Upper lobe of left lung (tissue), 6 donors: ENCODE data around the gene EPB41L1. TPM values are rescaled to one million over a fixed set of nuclear protein-coding genes. Genes with fewer than 3 reads are reported as not detected.

Experiments
- ATAC-seq, 2 donors: fragments of 200-7000 bp; cut with Tn5 transposase; one replicate each; pipeline ENCODE4 v1.9.1; 2022; ENCODE audit warnings: mild to moderate bottlenecking in 2 of 2, moderate library complexity in 2 of 2; ENCODE audit not compliant: low FRiP score in 2 of 2
- DNase-seq, 2 donors: peaks; one replicate each; pipeline ENCODE4 v3.0.0-alpha.2; 2019 to 2020
- H3K27ac ChIP-seq, 4 donors: fragments of 200-600 bp; sonication (generic); one replicate each; pipeline ENCODE4 v1.5.1; 2016 to 2019
- H3K27me3 ChIP-seq, 4 donors: fragments of 200-600 bp; sonication (generic); one replicate each; pipeline ENCODE4 v1.5.1; 2017 to 2019
- H3K36me3 ChIP-seq, 4 donors: fragments of 200-600 bp; sonication (generic); one replicate each; pipeline ENCODE4 v1.5.1; 2016 to 2019
- H3K4me1 ChIP-seq, 4 donors: fragments of 200-600 bp; sonication (generic); one replicate each; pipeline ENCODE4 v1.5.1; 2018 to 2019
- H3K4me3 ChIP-seq, 4 donors: fragments of 200-600 bp; sonication (generic); one replicate each; pipeline ENCODE4 v1.5.1; 2017 to 2019; ENCODE audit warnings: mild to moderate bottlenecking in 2 of 4, moderate library complexity in 1 of 4
- H3K9me3 ChIP-seq, 4 donors: fragments of 200-600 bp; sonication (generic); one replicate each; pipeline ENCODE4 v1.5.1; 2018 to 2019
- CTCF ChIP-seq, 6 experiments: fragments of 450-650 bp in 4 of 6; fragments of 200-600 bp in 2 of 6; sonication (generic) in 2 of 6; IDR thresholded peaks; one replicate each; pipeline ENCODE4 v1.5.1; 2016 to 2019; ENCODE audit warnings: antibody characterized with exemption in 6 of 6
- EP300 ChIP-seq, 4 donors: sonication (generic); formaldehyde crosslinking; IDR thresholded peaks; one replicate each; pipeline ENCODE4 v1.5.1; 2017; ENCODE audit warnings: antibody characterized with exemption in 4 of 4, control low read depth in 2 of 4
- POLR2A ChIP-seq, 4 donors: fragments of 450-650 bp; IDR thresholded peaks; one replicate each; pipeline ENCODE4 v1.5.1; 2016 to 2017; ENCODE audit warnings: antibody characterized with exemption in 4 of 4, mild to moderate bottlenecking in 2 of 4
- POLR2AphosphoS5 ChIP-seq, 2 donors: sonication (generic); formaldehyde crosslinking; IDR thresholded peaks; one replicate each; pipeline ENCODE4 v1.5.1; 2017; ENCODE audit warnings: antibody characterized with exemption in 2 of 2
- WGBS, 2 donors: methylation state at CpG; one replicate each; pipeline ENCODE4 v1.1.5; 2017 to 2018; 5-methylcytosine and 5-hydroxymethylcytosine counted together
- total RNA-seq, 6 donors: library from RNA; depleted of rRNA in 4 of 6; stranded (reverse); fragments of >200 nt in 4 of 6; gene quantifications; one replicate each; pipeline versions ENCODE4 v1.1.0 to v1.2.1, GENCODE V29; 2016 to 2021
- donor health status: DM: no; HTN: no; CAD: no; lungs with moderate emphysema.
- donor health status: DM: no; HTN: yes; CAD: no; lungs with severe emphysema.

Gene EPB41L1
- total RNA-seq, 6 donors from 2014 or later: 56.6 to 104 (median 79.2) TPM

GRCh38 chr20:36277546-36277945 is 123.0 kb downstream of the EPB41L1 start:
- TF ChIP-seq POLR2A (IDR thresholded peaks at IDR 0.05): no peak
- no peak for TF ChIP-seq POLR2AphosphoS5 (IDR thresholded peaks at IDR 0.05)
- no peak for TF ChIP-seq CTCF (IDR thresholded peaks at IDR 0.05)
- no peak for TF ChIP-seq EP300 (IDR thresholded peaks at IDR 0.05)

GRCh38 chr20:36279362-36279761 is 124.8 kb downstream of the EPB41L1 start:
- 57 to 83% methylated on average over 4 to 5 of the region's 5 CpGs for WGBS, 2 donors
- Histone ChIP-seq H3K27ac (no peak overlapping the region), H3K9me3 (no peaks in the 10 kb centered on the region), H3K4me1 (no peaks in the 10 kb centered on the region), H3K27me3 (peaks cover 0 to 1% (median 0%) of the 10 kb centered on the region in 4 donors), H3K4me3 (no peak overlapping the region), H3K36me3 (no peaks in the 10 kb centered on the region)
- TF ChIP-seq CTCF (IDR thresholded peaks at IDR 0.05) (no peak), EP300 (IDR thresholded peaks at IDR 0.05) (no peak), POLR2AphosphoS5 (IDR thresholded peaks at IDR 0.05) (no peak), POLR2A (IDR thresholded peaks at IDR 0.05) (no peak)
- ATAC-seq: no peak
- DNase-seq: no peak

More at GRCh38 chr20:36277546-36277945, 123.0 kb downstream of the EPB41L1 start:
- 67 to 71% methylated on average over 6 to 9 of the region's 9 CpGs for WGBS, 2 donors
- no peaks in the 10 kb centered on the region for H3K9me3 ChIP-seq
- DNase-seq (no peak), ATAC-seq (no peak)
- no peaks in the 10 kb centered on the region for H3K4me1 ChIP-seq
- peaks cover 0 to 2% (median 0%) of the 10 kb centered on the region in 4 donors for H3K27me3 ChIP-seq
- H3K27ac ChIP-seq: no peak overlapping the region
- no peaks in the 10 kb centered on the region for H3K36me3 ChIP-seq
- no peak overlapping the region for H3K4me3 ChIP-seq

- ATAC-seq (no peak), DNase-seq (no peak)
- TF ChIP-seq EP300 (IDR thresholded peaks at IDR 0.05) (no peak), CTCF (IDR thresholded peaks at IDR 0.05) (no peak), POLR2AphosphoS5 (IDR thresholded peaks at IDR 0.05) (no peak), POLR2A (IDR thresholded peaks at IDR 0.05) (no peak)
Observed at GRCh38 chr20:36279776-36280175, 125.2 kb downstream of the EPB41L1 start.

DNA sequence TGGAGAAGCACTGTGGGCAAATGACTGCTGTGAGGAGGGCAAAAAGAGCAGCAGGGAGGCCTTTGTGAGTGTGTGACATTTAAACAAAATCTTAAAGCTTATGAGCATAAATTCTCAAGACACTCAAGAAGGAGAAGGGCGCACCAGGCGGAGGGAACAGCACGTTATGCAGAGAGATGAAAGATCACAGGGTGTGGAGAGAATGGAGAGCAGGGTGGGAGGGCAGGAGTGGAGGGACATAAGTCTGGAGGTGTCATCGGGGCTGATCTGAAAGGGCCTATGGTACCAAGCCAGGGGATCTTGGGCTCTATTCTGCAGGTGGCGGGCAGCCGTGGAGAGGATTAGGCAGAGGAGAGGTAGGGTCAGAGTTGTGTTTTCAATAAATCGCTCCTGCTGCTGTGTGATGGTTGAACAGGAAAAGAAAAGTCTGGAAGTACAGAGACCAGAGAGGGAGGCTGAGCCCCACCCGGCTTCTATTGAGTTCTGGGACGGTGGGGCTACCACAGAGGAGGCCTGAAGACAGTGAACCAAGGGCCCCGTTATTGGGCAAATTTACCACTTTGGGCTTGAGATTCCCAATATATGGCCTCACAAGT is 127.3 kb downstream of the EPB41L1 start:
- H3K36me3 ChIP-seq: no peaks in the 10 kb centered on the region
- no peak for DNase-seq
- TF ChIP-seq EP300 (IDR thresholded peaks at IDR 0.05) (no peak), CTCF (IDR thresholded peaks at IDR 0.05) (no peak), POLR2AphosphoS5 (IDR thresholded peaks at IDR 0.05) (no peak), POLR2A (IDR thresholded peaks at IDR 0.05) (no peak)
- no peak overlapping the region for H3K4me3 ChIP-seq
- 81 to 86% methylated on average over 10 of the region's 10 CpGs for WGBS, 2 donors
- no peaks in the 10 kb centered on the region for H3K27me3 ChIP-seq
- H3K9me3 ChIP-seq: no peaks in the 10 kb centered on the region
- H3K27ac ChIP-seq: no peak overlapping the region
- no peak for ATAC-seq
- H3K4me1 ChIP-seq: no peaks in the 10 kb centered on the region

More at GRCh38 chr20:36279776-36280175, 125.2 kb downstream of the EPB41L1 start:
- no peaks in the 10 kb centered on the region for H3K36me3 ChIP-seq
- no peak overlapping the region for H3K27ac ChIP-seq
- H3K9me3 ChIP-seq: no peaks in the 10 kb centered on the region
- H3K27me3 ChIP-seq: no peaks in the 10 kb centered on the region
- WGBS, 2 donors: 70 to 78% methylated on average over 3 to 6 of the region's 6 CpGs
- no peaks in the 10 kb centered on the region for H3K4me1 ChIP-seq
- no peak overlapping the region for H3K4me3 ChIP-seq

Other genes starting within 250 kb of the EPB41L1 start
- 100 to 1,000 TPM in 2 of 6 donors, 10 to 100 TPM in 4; 51.1 to 143 (median 84.5) TPM for gene SCAND1, start 200.2 kb upstream of the EPB41L1 start, total RNA-seq
- 1 to 10 TPM in 5 of 6 donors, not detected in 1; 2.2 to 4.2 (median 3.7) TPM for gene CNBD2, start 186.2 kb upstream of the EPB41L1 start, total RNA-seq
- gene AAR2, start 81.7 kb downstream of the EPB41L1 start, total RNA-seq: 10 to 100 TPM; 19.9 to 42.0 (median 25.3) TPM
- 10 to 100 TPM; 31.5 to 92.0 (median 49.9) TPM for gene DLGAP4, start 151.6 kb downstream of the EPB41L1 start, total RNA-seq